GM21825 (cell line): ENCODE results near the gene GLG1.
"Not testable (repeated sequence)": the region's sequence is repeated elsewhere in the genome, so short reads cannot be mapped to it uniquely, and the experiment has no call there.

Experiments
- ATAC-seq: cut with Tn5 transposase; IDR thresholded peaks from one replicate; pipeline ENCODE4 v1.9.1; 2021; ENCODE audit warnings: mild to moderate bottlenecking, moderate library complexity; ENCODE audit not compliant: unreplicated experiment

Gene GLG1

DNA sequence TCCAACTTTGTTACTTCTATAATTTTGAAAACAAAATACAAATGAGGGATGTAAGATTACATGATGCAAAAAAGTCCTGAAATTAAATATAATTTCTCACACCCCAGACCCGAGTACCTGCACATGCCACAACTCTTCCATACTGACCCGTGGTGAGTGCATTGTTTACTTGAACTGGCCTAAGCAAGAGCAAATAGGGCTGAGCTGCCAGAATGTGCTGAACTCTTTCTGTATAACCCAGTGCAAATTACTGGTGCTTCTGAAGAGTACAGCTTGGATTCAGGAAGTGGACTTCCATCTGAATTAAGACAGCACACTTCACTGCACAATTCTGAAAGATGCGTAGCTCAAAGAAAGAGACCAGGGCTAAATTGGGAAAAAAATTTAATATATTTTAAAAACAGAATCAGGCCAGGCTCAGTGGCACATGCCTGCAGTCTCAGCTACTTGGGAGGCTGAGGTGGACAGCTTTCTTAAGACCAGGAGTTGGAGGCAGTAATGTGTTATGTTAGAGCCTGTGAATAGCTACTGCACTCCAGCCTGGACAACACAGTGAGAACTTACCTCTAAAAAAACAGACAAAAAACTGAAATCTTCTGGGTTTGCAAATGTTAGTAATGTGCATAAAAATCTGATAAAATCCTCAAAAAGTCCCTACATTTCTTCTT is 63.9 kb downstream of the GLG1 start:
- ATAC-seq, result not testable (repeated sequence)

GRCh38 chr16:74540663-74541062 is 66.3 kb downstream of the GLG1 start:
- ATAC-seq, result not testable (repeated sequence)

GRCh38 chr16:74538801-74539200 is 68.1 kb downstream of the GLG1 start:
- ATAC-seq, result not testable (repeated sequence)

DNA sequence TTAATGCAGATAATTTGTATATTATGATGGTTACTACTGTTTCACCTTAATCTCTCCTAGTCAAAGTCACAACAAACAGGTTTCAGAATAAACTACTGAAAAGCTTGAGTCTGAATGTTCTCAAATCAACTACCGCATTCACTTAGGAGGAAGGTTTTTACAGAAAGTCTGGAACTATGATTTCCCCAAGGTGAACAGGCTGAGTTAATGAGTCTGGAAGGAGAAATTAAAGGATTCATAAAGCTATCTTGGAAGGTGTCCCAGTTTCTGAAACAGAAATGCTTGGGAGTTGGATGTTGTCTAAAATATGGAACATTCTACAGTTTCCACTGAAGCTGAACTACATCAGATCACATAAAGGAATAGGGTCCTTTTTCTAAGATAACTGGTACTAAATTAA is 69.2 kb downstream of the GLG1 start:
- ATAC-seq, result not testable (repeated sequence)

DNA sequence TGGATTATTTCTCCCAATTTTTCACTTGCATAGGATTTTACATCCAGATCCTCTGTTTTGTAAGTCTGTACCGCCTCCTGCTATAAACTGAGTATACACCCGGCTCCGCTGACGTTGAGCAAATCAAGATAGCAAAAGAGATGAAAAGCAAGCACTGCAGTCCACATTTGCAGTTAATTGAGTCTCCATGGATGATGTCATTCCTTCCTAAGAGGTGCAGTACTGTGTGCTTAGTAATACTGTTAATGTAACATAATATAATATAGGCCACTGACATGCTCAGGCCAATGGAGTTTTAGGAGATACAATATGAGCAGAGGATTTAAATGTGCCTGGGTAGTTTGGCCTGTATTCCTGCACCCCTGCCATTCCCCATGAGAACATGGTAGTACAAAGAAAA is 72.3 kb downstream of the GLG1 start:
- ATAC-seq, result not testable (repeated sequence)

GRCh38 chr16:74524926-74525325 is 82.0 kb downstream of the GLG1 start:
- no peak for ATAC-seq

DNA sequence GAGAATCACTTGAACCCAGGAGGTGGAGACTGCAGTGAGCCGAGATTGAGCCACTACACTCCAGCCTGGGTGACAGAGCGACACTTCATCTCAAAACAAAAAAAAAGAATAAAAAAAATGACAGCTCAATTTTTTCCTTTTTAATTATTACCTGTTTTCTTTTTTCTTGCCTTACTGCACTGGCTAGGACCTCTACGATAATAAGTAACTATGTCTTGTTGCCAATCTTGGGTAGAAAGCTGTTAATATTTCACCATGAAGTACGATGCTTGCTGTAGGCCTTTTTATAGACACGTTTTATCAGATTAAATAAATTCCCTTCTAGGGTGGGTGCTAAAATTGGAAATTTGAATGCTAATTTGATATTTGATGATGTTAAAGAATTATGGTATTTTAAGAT is 82.8 kb downstream of the GLG1 start:
- ATAC-seq, result no peak

DNA sequence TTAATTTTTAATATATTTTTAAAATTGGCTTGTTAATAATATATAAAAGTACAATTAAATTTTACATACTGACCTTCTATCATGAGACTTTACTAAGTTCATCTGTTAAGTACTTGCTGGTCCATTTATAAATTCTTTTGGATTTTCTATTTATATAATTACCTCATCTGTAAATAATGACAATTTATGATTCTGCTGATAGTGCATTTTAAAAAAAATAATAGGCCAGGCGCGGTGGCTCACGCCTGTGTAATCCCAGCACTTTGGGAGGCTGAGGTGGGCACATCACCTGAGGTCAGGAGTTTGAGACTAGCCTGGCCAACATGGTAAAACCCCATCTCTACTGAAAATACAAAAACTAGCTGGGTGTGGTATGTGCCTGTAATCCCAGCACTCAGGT is 83.2 kb downstream of the GLG1 start:
- ATAC-seq, result not testable (repeated sequence)

DNA sequence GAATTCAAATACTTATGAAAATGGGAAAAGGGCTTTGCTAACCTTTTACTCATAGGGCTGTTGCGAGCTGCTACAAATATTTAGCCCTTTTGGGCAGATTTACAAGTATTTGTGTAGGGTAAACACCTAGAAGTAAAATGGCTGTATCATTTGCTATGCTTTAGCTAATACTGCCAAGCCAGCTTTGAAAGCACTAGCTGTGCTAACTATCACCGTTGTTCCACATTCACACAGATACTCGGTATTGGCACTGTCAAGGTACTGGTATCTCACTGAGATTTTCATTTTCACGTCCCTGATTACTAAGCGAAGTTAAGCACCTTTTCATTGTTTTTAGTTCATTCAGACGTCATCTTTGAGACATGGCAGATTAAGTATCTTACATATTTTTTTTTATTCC is 84.8 kb downstream of the GLG1 start:
- no peak for ATAC-seq

DNA sequence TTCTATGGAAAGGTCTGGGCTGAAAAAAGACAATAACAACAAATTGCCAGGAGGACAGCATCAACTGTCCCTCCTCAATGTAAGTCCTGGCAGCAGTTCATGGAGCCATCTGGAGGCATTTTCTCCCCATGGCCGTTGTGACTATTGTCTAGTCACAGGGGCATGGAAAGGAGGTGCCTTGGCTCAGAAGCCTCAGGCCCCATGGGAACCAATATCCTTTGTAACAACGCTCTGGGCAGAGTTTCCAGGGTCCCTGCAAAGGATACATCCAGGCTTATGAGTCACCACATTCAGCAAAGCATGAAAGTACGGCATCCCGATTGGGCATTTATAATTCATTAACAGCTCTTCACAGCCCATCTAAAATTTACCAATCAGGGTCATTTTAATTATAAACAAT is 85.2 kb downstream of the GLG1 start:
- no peak for ATAC-seq

- not testable (repeated sequence) for ATAC-seq
These were observed 88.0 kb downstream of the GLG1 start for GRCh38 chr16:74518934-74519333.

GRCh38 chr16:74511961-74512360 is 95.0 kb downstream of the GLG1 start:
- ATAC-seq, result no peak

GRCh38 chr16:74505011-74505410 is 101.9 kb downstream of the GLG1 start:
- ATAC-seq, result no peak

DNA sequence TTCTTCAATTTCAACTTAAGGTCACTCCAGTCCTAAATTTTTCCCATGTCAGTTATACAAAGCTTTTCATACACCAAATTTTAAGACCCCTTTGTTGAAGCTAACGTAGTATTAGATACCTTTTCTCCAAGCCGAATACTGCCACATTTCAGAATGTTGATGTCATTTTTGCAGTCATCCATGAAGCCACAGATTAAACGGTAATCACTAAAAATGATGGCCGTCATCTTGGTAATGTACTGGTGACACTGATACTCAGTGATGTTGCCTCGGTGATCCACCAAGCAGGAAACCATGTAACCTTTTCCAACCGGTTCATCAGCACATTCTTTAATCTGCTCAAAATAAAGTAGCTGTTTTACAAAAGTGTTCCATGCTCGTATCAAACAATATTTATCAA is 103.5 kb downstream of the GLG1 start:
- no peak for ATAC-seq

- no peak for ATAC-seq
These were observed 105.1 kb downstream of the GLG1 start for GRCh38 chr16:74501484-74502478.

GRCh38 chr16:74500907-74501306 is 106.0 kb downstream of the GLG1 start:
- ATAC-seq, result no peak

DNA sequence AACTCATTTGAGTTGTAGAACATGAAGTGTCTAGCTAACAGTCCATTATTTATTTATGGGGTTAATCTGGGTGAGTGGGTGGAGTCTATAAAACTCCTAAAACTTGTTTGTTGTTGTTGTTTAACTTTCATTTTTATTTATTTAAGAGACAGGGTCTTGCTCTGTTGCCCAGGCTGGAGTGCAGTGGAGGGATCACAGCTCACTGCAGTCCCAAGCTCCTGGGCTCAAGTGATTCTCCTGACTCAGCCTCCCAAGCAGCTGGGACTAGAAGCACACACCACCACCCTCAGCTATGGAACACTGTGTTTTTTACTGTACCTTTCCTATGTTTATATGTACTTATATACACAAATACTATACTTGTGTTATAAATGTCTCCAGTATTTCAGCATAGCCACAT is 107.8 kb downstream of the GLG1 start:
- no peak for ATAC-seq

DNA sequence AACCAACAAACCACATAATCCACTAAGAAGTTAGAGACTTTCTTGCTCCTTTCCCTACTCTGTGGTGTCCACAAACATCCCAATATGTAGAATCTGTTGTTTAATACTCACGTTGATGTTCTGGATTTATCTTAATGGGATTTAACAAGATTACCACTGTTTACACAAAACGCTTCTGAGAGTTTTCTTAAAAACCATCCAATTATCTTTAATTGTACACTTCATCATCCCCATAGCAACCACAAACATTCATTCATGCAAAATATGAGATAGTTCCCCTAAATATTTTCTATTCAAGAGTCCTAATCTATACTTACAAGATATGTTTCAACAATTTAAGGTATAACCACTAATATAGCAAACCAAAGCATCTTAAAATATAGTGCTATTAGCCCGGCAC is 109.2 kb downstream of the GLG1 start:
- no peak for ATAC-seq

DNA sequence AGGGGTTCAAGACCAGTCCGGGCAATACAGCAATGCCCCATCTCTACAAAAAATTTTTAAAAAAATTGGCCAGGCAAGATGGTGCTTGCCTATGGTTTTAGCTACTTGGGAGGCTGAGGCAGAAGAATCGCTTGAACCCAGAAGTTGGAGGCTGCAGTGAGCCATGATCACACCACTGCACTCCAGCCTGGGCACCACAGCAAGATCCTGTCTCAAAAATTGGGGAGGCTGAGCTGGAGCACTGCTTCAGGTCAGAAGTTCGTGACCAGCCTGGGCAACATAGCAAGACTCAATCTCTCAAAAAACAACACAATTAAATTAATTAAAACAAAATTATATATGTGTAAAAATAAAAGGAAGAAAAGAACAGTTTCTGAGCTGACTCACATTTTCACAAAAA is 110.9 kb downstream of the GLG1 start:
- no peak for ATAC-seq

GRCh38 chr16:74492976-74493375 is 113.9 kb downstream of the GLG1 start:
- ATAC-seq, result no peak

DNA sequence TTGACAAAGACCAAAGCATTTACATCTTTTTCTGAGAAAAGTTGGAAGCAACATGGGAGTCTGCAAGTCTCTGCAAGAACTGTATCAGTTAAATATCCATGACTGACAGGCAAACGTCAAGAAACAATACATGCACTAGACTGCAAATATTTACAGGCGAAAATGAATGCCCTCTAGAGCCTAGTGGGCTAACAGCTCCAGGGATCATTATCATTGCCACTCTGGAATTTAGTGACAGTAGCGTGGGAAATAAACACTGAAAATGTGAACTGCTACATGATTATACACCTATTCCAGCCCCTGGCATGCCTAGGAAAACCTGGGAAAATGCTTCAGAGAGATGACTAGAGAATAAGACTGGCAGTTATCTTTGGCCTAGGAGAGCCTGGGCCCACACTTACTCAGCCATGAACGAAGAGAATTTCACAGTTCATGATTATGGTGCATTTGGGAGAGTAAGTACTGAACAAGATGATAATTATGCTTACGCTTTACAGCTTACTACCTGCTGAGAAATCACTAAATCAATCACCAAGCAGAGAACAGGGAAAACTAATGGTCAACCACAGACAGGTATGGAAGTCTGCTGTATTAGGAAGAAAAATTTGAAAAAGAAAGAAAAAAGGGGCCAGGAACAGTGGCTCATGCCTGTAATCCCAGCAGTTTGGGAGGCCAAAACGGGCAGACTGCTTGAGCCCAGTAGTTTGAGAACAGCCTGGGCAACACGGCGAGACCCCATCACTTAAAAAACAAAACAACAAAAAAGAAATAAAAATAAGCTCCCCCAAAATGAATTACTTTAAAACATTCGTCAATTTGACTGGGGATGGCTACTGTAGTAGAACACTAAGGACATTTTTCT is 119.0 kb downstream of the GLG1 start:
- ATAC-seq, result no peak
